T47D (cell line): ENCODE data around the gene SLC7A1.

Source experiments
- DNase-seq, 2 experiments: peaks; one replicate each; pipeline versions ENCODE4 v3.0.0 to v3.0.0-alpha.2; 2011 to 2012; ENCODE audit warnings: low read depth in 1 of 2, low spot score in 1 of 2
- JUND ChIP-seq: IDR thresholded peaks from 2 replicates; pipeline ENCODE4 v1.6.1; 2012; ENCODE audit warnings: low read depth
- in situ Hi-C: cut with HindIII; loops from 2 replicates; pipeline ENCODE4 v1.10.0; 2016; ENCODE audit warnings: low sequenced_read_pairs, low pct_unique_long_range_greater_than_20kb

The SLC7A1 gene

GRCh38 chr13:29541400-29541799, 54.1 kb downstream of the SLC7A1 start:
- DNase-seq: no peak
- in situ Hi-C loops: no loop called here

DNA sequence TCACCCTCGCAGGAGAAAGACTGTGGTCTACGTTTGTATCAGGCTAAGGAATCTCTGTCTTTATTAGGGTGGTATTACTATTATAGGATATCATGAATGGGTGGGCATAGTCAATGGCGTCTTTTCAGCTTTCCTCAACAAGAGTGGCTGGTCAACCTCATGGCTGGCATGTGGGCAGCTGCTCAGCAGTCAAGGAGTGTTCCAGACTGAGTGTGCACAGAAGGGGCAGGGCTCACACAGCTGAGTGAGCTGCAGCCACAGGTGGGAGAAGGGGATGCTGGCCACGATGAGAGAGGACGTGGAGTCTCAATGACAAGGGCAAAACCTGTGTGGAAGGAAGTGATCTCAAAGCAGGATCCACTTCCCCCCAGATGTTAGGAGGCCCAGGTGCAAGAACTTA, 54.7 kb downstream of the SLC7A1 start:
- no peak for TF ChIP-seq JUND
- DNase-seq: no peak
- in situ Hi-C loops: no loop called here

More at GRCh38 chr13:29541400-29541799, 54.1 kb downstream of the SLC7A1 start:
- TF ChIP-seq JUND: no peak

GRCh38 chr13:29540334-29540733, 55.2 kb downstream of the SLC7A1 start:
- in situ Hi-C loops: no loop called here
- DNase-seq: no peak
- no peak for TF ChIP-seq JUND

DNA sequence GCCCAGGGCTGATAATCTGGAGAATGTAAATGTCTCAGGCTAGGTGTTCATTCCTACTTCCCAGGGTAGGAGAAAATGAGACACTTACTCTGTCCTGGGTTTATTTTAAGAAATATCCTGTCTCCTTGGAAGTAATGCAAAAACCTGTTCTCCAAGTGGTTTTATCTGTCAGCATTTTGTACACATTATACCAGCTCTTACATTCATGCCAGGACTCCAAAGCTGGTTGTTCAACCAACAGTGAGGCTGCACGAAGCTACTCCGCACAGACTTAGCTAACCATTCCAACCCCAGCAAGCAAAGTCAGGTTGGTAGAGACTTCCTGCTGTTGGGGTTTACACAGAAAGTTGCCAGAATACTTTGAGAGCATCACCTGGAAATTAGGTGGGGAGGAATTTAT, 55.6 kb downstream of the SLC7A1 start:
- in situ Hi-C loops: no loop called here
- DNase-seq: peak; percentile 27 to 63
- no peak for TF ChIP-seq JUND

DNA sequence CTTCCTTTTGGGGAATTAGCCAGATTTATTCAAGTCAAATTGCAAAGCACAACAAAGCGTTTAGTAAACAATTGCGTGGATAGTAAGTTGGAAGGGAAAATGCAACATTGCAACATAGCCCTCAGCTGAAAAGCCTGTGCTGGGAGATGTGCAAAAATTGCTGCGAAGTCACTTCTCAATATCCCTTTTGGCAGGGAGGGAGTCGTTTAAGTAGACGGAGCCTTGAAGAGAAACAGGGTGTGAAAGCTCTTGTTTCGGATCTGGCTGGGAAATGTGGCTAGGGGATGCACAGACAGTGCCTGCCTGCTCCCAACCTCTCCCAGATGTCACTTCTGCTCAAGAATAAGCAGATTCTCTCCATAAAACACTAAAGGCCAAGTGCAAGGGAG, 56.8 kb downstream of the SLC7A1 start:
- TF ChIP-seq JUND: no peak
- DNase-seq: no peak
- in situ Hi-C loops: no loop called here

GRCh38 chr13:29537736-29538651, 57.5 kb downstream of the SLC7A1 start:
- in situ Hi-C loops: no loop called here
- no peak for DNase-seq
- TF ChIP-seq JUND: no peak

DNA sequence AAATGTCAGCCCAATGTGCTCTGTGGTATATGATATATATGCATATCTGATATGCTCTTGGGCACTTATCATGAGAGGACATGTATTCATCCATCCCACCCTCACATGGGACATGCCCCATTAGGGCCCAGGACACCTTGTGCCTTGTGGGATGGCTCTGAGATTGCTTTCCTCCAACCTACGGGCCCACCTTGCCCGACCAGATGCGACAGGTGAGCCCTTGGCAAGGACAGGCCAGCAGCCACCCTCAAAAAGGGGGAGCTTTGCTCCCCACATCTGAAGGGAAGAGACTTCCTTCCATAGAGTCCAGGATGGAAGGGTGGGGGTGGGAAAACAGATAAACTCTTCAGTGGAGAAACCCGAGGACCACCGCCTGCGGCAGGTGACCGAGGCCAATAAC, 58.6 kb downstream of the SLC7A1 start:
- in situ Hi-C loops: no loop called here
- TF ChIP-seq JUND: no peak

DNA sequence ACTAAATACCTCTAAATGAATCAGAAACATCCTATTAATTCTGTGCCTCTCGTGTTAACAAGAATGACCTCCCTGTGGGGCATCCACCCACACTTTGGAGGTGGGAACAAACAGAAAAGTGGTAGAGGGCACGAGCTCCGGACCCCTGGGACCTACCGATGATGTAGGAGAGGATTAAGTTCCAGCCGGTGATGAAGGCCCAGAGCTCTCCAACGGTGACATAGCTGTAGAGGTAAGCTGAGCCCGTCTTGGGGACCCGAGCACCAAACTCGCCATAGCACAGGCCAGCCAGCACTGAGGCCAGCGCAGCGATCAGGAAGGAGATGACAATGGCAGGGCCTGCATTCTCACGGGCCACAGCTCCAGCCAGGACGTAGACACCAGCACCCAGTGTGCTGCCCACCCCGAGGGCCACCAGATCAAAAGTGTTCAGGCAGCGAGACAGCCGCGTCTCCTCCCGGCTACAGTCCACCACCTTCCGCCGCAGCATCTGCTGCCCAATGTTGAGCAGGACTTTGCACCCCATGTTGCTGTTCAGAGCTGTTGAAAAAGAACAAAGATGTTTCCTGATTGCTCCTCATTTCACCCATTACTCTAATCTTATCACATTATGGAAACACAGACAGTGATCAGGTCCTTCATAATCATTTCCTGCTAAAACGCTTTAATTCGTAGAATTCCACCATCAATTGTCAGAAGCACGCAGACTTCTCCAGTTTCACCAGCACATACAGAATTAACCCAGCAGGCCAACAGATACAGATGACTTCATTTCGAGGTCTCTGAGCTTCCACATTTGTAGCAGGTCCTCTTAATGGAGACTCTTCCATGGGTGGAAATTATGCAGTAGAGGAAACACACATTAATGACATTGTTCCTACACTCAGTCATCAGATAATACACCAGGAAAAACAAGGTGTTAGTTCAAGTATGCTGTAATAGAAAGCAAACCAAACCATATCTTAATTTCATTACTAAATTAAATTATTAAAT, 59.5 kb downstream of the SLC7A1 start:
- in situ Hi-C loops: no loop called here
- DNase-seq: no peak
- no peak for TF ChIP-seq JUND

More for the DNA sequence above, 58.6 kb downstream of the SLC7A1 start:
- DNase-seq: no peak

- no peak for DNase-seq
- in situ Hi-C loops: no loop called here
- TF ChIP-seq JUND: no peak
Measured at GRCh38 chr13:29534083-29534482, 61.4 kb downstream of the SLC7A1 start.

- in situ Hi-C loops: no loop called here
- peak in 1 of 2 experiments; percentile 30 for DNase-seq
Measured at GRCh38 chr13:29532821-29533220, 62.7 kb downstream of the SLC7A1 start.

GRCh38 chr13:29532116-29532515, 63.4 kb downstream of the SLC7A1 start:
- TF ChIP-seq JUND: no peak
- DNase-seq: no peak
- in situ Hi-C loops: no loop called here

More at GRCh38 chr13:29532821-29533220, 62.7 kb downstream of the SLC7A1 start:
- TF ChIP-seq JUND: no peak

DNA sequence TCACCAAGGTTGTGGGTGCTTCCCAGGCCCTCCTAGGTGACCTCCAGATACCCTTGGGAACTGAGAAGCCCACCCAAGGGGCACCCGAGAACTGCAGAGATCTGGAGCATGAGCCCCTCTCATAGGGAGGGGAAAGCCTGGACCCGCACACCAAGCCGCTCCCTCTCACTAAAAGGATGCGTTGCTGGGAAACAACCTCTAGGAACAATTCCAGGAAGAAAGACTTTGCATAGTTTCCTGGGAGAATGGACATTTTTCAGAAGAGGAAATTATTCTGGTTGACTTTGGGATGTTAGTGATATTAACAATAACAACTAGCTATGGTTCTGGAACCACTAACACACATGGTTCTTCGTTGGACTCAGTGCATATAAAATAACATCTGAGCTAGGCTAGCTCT, 64.6 kb downstream of the SLC7A1 start:
- no peak for TF ChIP-seq JUND
- in situ Hi-C loops: no loop called here
- no peak for DNase-seq

DNA sequence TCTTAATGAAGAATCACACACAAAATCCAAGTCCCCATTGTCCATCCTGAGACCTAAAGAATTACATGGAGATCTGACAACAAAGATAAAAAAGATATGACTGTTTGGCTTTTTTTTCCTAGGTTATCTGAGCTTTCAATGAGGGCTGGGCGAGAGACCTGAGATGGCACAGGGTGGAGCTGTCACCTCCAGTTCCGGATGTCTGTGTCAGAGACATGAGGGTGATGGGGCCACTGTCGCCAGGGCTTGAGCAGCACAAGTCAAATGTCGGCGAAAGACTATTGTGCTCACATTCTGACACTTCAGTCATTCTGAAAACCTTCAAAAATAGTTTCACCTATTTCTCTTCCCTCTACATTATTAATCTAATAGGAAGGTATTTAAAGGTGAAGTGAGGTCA, 65.7 kb downstream of the SLC7A1 start:
- TF ChIP-seq JUND: no peak
- in situ Hi-C loops: no loop called here

More for the DNA sequence above, 65.7 kb downstream of the SLC7A1 start:
- no peak for DNase-seq
